MM.1S (cell line): ENCODE measurements around the gene XYLT1.

ENCODE experiments used
- DNase-seq: peaks from one replicate; pipeline ENCODE4 v3.0.0-alpha.2; 2015
- H2AFZ ChIP-seq: fragments of 300-600 bp; sonication (generic); 2 replicates; pipeline ENCODE4 v1.6.0; 2016; ENCODE audit warnings: antibody characterized with exemption, low read length
- H3F3A ChIP-seq: fragments of 300-600 bp; sonication (generic); 2 replicates; pipeline ENCODE4 v1.6.1; 2016; ENCODE audit warnings: mild to moderate bottlenecking, antibody characterized with exemption, low read length, moderate library complexity, mixed read lengths; ENCODE audit not compliant: insufficient read depth
- H3K27ac ChIP-seq: fragments of 300-600 bp; sonication (generic); 2 replicates; pipeline ENCODE4 v1.5.1; 2016; ENCODE audit warnings: mild to moderate bottlenecking, low read length
- H3K27me3 ChIP-seq: fragments of 300-600 bp; sonication (generic); replicated peaks from 2 replicates; pipeline ENCODE4 v1.6.0; 2016; ENCODE audit warnings: low read length; ENCODE audit not compliant: insufficient read depth
- H3K36me3 ChIP-seq: fragments of 300-600 bp; sonication (generic); replicated peaks from 2 replicates; pipeline ENCODE4 v1.6.1; 2016; ENCODE audit warnings: mild to moderate bottlenecking, low read length, mixed read lengths; ENCODE audit not compliant: insufficient read depth
- H3K4me1 ChIP-seq: fragments of 300-600 bp; sonication (generic); 2 replicates; pipeline ENCODE4 v1.6.1; 2016; ENCODE audit warnings: low read length, mixed read lengths
- H3K4me2 ChIP-seq: fragments of 300-600 bp; sonication (generic); 2 replicates; pipeline ENCODE4 v1.6.0; 2016; ENCODE audit warnings: low read depth, low read length
- H3K4me3 ChIP-seq: fragments of 300-600 bp; sonication (generic); 2 replicates; pipeline ENCODE4 v1.5.1; 2016; ENCODE audit warnings: low read length, mixed read lengths
- H3K79me2 ChIP-seq: fragments of 300-600 bp; sonication (generic); 2 replicates; pipeline ENCODE4 v1.6.1; 2016; ENCODE audit warnings: mixed run types, low read length, mixed read lengths
- H3K9ac ChIP-seq: fragments of 300-600 bp; sonication (generic); 2 replicates; pipeline ENCODE4 v1.6.1; 2016; ENCODE audit warnings: low read length, mixed read lengths
- H3K9me2 ChIP-seq: fragments of 300-600 bp; sonication (generic); replicated peaks from 2 replicates; pipeline ENCODE4 v1.6.1; 2016; ENCODE audit warnings: mild to moderate bottlenecking, low read length, mixed read lengths; ENCODE audit not compliant: insufficient read depth
- H3K9me3 ChIP-seq: fragments of 300-600 bp; sonication (generic); replicated peaks from 2 replicates; pipeline ENCODE4 v1.6.1; 2016; ENCODE audit warnings: mild to moderate bottlenecking, low read length, mixed read lengths; ENCODE audit not compliant: insufficient read depth
- H4K20me1 ChIP-seq: fragments of 300-600 bp; sonication (generic); 2 replicates; pipeline ENCODE4 v1.6.1; 2016; ENCODE audit warnings: mild to moderate bottlenecking, low read length, moderate library complexity, mixed read lengths; ENCODE audit not compliant: insufficient read depth
- CTCF ChIP-seq: fragments of 300-600 bp; sonication (generic); IDR thresholded peaks from 2 replicates; pipeline ENCODE4 v1.5.1; 2016; ENCODE audit warnings: antibody characterized with exemption, low read length, mixed read lengths
- EZH2 ChIP-seq: fragments of 300-600 bp; sonication (generic); optimal IDR thresholded peaks from 2 replicates; pipeline ENCODE3; 2017; ENCODE audit warnings: low read depth, mild to moderate bottlenecking, antibody characterized with exemption, low read length, mixed read lengths
- EZH2phosphoT487 ChIP-seq: fragments of 300-600 bp; sonication (generic); IDR thresholded peaks from 2 replicates; pipeline ENCODE4 v1.6.1; 2018; ENCODE audit warnings: antibody characterized with exemption, low read length

XYLT1 gene

GRCh38 chr16:17350207-17350606, 120.6 kb downstream of the XYLT1 start:
- DNase-seq = no peak
- no peak overlapping the region for H3K27ac ChIP-seq
- H3K4me2 ChIP-seq = no peak overlapping the region
- H2AFZ ChIP-seq = no peak overlapping the region
- H3K4me3 ChIP-seq = no peak overlapping the region
- no peaks in the 10 kb centered on the region for H3K9me2 ChIP-seq
- no peaks in the 10 kb centered on the region for H3K36me3 ChIP-seq
- no peaks in the 10 kb centered on the region for H4K20me1 ChIP-seq
- H3K4me1 ChIP-seq = peaks cover 35% of the 10 kb centered on the region
- peaks cover 22% of the 10 kb centered on the region for H3K79me2 ChIP-seq
- H3K9me3 ChIP-seq = no peaks in the 10 kb centered on the region
- TF ChIP-seq EZH2phosphoT487 (no peak), EZH2 (no peak), CTCF (no peak)
- peaks cover 24% of the 10 kb centered on the region for H3F3A ChIP-seq
- H3K27me3 ChIP-seq = no peaks in the 10 kb centered on the region
- no peak overlapping the region for H3K9ac ChIP-seq

GRCh38 chr16:17348826-17349225, 121.9 kb downstream of the XYLT1 start:
- peaks cover 24% of the 10 kb centered on the region for H3F3A ChIP-seq
- no peak overlapping the region; the same call in 1 of the 2 replicates for H3K27ac ChIP-seq
- H2AFZ ChIP-seq = no peak overlapping the region
- no peak for TF ChIP-seq EZH2
- no peak for TF ChIP-seq EZH2phosphoT487
- no peak for TF ChIP-seq CTCF
- no peaks in the 10 kb centered on the region for H3K9me2 ChIP-seq
- no peaks in the 10 kb centered on the region for H3K27me3 ChIP-seq
- peaks cover 26% of the 10 kb centered on the region for H3K79me2 ChIP-seq
- H3K4me2 ChIP-seq = peak overlapping the region; percentile 55; the same call in 1 of the 2 replicates
- peaks cover 38% of the 10 kb centered on the region for H3K4me1 ChIP-seq
- no peaks in the 10 kb centered on the region for H3K36me3 ChIP-seq
- no peak overlapping the region for H3K4me3 ChIP-seq
- H3K9me3 ChIP-seq = no peaks in the 10 kb centered on the region
- DNase-seq = no peak
- no peak overlapping the region for H3K9ac ChIP-seq
- no peaks in the 10 kb centered on the region for H4K20me1 ChIP-seq

GRCh38 chr16:17348042-17348783, 122.5 kb downstream of the XYLT1 start:
- H3K36me3 ChIP-seq = no peaks in the 10 kb centered on the region
- DNase-seq = no peak
- H3K4me2 ChIP-seq = peak overlapping the region; percentile 55
- no peaks in the 10 kb centered on the region for H3K9me3 ChIP-seq
- no peaks in the 10 kb centered on the region for H4K20me1 ChIP-seq
- H3K4me3 ChIP-seq = 0 out of 2 replicates have a peak overlapping the region, but pooled peaks have one; percentile 12
- TF ChIP-seq EZH2phosphoT487 = no peak
- H3K9me2 ChIP-seq = no peaks in the 10 kb centered on the region
- H2AFZ ChIP-seq = no peak overlapping the region
- peak overlapping the region; percentile 88 for H3K27ac ChIP-seq
- H3K9ac ChIP-seq = peak overlapping the region; percentile 39
- H3F3A ChIP-seq = peaks cover 24% of the 10 kb centered on the region
- peaks cover 44% of the 10 kb centered on the region for H3K4me1 ChIP-seq
- H3K79me2 ChIP-seq = peaks cover 31% of the 10 kb centered on the region
- no peaks in the 10 kb centered on the region for H3K27me3 ChIP-seq

GRCh38 chr16:17347624-17348023, 123.1 kb downstream of the XYLT1 start:
- 0 out of 2 replicates have a peak overlapping the region, but pooled peaks have one; percentile 6 for H2AFZ ChIP-seq
- no peak for DNase-seq
- H3K27me3 ChIP-seq = no peaks in the 10 kb centered on the region
- H3K9me2 ChIP-seq = no peaks in the 10 kb centered on the region
- H3K9ac ChIP-seq = peak overlapping the region; percentile 39
- peak overlapping the region; percentile 12; the same call in 1 of the 2 replicates for H3K4me3 ChIP-seq
- H3K4me1 ChIP-seq = peaks cover 50% of the 10 kb centered on the region
- H3K27ac ChIP-seq = peak overlapping the region; percentile 88
- H3K36me3 ChIP-seq = no peaks in the 10 kb centered on the region
- no peaks in the 10 kb centered on the region for H4K20me1 ChIP-seq
- H3F3A ChIP-seq = peaks cover 24% of the 10 kb centered on the region
- TF ChIP-seq EZH2phosphoT487 (no peak), EZH2 (no peak), CTCF (no peak)
- peak overlapping the region; percentile 55 for H3K4me2 ChIP-seq
- peaks cover 31% of the 10 kb centered on the region for H3K79me2 ChIP-seq
- no peaks in the 10 kb centered on the region for H3K9me3 ChIP-seq
